ENCODE data around the gene EFNB3.

- TF ChIP-seq CTCF (IDR thresholded peaks at IDR 0.05) (no peak), RAD21 (conservative IDR thresholded peaks at IDR 0.05 in 1 of 2, IDR thresholded peaks at IDR 0.05 in 1 of 2) (no peak), SREBF2 (IDR thresholded peaks at IDR 0.05) (no peak), POLR2A (IDR thresholded peaks at IDR 0.05; ENCODE audit: low read length) (no peak)
These were observed 8.8 kb downstream of the EFNB3 start for GRCh38 chr17:7713782-7714181.
